BJ (cell line): ENCODE measurements around the gene MTARC2. TPM values are rescaled to one million over a fixed set of nuclear protein-coding genes. Genes with fewer than 3 reads are reported as not detected.
"Not testable (repeated sequence)": the region's sequence is repeated elsewhere in the genome, so short reads cannot be mapped to it uniquely, and the experiment has no call there.

Experiments
- CTCF ChIA-PET: fragments of 350-600 bp; formaldehyde crosslinking; extraction: SDS; loops from one replicate; lab custom pipeline; 2021; ENCODE audit warnings: antibody characterized with exemption, inconsistent platforms; lab: Yijun Ruan, JAX
- POLR2A ChIA-PET: fragments of 300-600 bp; sonication (Branson Sonifier 250); formaldehyde crosslinking; extraction: SDS; loops from one replicate; lab custom pipeline; 2021; ENCODE audit warnings: antibody characterized with exemption; lab: Charles Lee
- DNase-seq: peaks from one replicate; pipeline ENCODE4 v3.0.0-alpha.2; 2011; ENCODE audit warnings: low read depth
- H3K27me3 ChIP-seq: 2 replicates; pipeline ENCODE4 v1.6.0; 2011; ENCODE audit warnings: low read length; ENCODE audit not compliant: control insufficient read depth, insufficient read depth
- H3K36me3 ChIP-seq: 2 replicates; pipeline ENCODE4 v1.5.1; 2011; ENCODE audit warnings: low read length; ENCODE audit not compliant: control insufficient read depth, insufficient read depth
- H3K4me3 ChIP-seq: 2 replicates; pipeline ENCODE4 v1.5.1; 2011; ENCODE audit warnings: low read depth, mild to moderate bottlenecking, control low read depth, low read length
- CTCF ChIP-seq: IDR thresholded peaks from 2 replicates; pipeline ENCODE4 v1.5.1; 2011; ENCODE audit warnings: low read depth, mild to moderate bottlenecking, control low read depth, inconsistent platforms, low read length, moderate library complexity; ENCODE audit not compliant: insufficient read depth
- polyA plus RNA-seq: library from polyadenylated mRNA; depleted of rRNA; stranded (reverse); fragments of >200 nt; gene quantifications from 2 replicates; pipeline ENCODE4 v1.2.3, GENCODE V29; 2011

MTARC2 gene
- polyA plus RNA-seq, 1 experiment, result 5.7 TPM

DNA sequence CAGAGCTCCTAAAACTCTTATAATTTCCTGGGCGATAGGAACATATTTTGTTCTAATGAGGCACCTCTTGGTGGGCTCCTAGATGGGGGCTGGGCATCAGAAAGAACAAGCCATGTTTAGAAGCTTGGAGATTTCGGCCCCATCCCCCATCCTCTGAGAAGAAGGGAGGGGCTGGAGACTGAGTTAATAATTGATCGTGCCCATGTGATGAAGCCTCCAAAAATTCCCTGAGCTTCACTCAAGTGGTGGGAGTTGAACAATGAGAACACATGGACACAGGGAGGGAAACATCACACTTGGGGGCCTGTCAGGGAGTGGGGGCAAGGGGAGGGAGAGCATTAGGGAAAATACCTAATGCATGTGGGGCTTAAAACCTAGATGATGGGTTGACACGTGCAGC is 39.9 kb upstream of the MTARC2 start:
- CTCF ChIA-PET, result interaction anchor here (1.0 kb wide), 1 partner anchor 17 kb away, joined by 3 read pairs; no protein-coding TSS in a partner anchor
- no peak for DNase-seq
- POLR2A ChIA-PET, result no interaction called here
- Histone ChIP-seq H3K27me3 (no peaks in the 10 kb centered on the region), H3K36me3 (no peaks in the 10 kb centered on the region), H3K4me3 (no peak overlapping the region)
- no peak for TF ChIP-seq CTCF

GRCh38 chr1:220708936-220709801 is 39.0 kb upstream of the MTARC2 start:
- no peak for DNase-seq
- H3K36me3 ChIP-seq, result no peaks in the 10 kb centered on the region
- CTCF ChIA-PET, result interaction anchor here (1.0 kb wide), 1 partner anchor 18 kb away, joined by 3 read pairs; no protein-coding TSS in a partner anchor

DNA sequence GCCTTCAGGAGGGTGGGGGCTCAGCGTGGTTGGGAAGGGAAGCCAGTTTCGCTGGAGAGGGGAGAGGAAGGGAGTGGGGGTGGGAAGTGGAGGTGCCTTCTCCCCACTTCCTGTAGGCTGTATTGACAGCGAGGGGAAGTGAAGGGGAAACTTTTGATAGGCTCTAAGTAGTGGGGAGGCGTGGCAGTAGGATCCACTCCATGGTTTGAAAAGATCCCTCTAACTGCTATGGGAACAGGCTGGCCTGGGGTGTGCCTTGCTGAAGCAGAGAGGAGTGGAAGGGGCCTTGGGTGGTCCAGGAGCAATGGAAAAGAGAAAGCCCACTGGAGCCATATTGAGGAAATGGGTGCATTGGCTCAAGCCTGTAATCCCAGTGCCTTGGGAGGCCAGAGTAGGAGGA is 37.8 kb upstream of the MTARC2 start:
- ChIA-PET CTCF (no interaction called here), POLR2A (no interaction called here)
- Histone ChIP-seq H3K36me3 (no peaks in the 10 kb centered on the region), H3K4me3 (no peak overlapping the region), H3K27me3 (no peaks in the 10 kb centered on the region)
- TF ChIP-seq CTCF, result no peak
- no peak for DNase-seq

More at GRCh38 chr1:220708936-220709801, 39.0 kb upstream of the MTARC2 start:
- no peak for TF ChIP-seq CTCF
- Histone ChIP-seq H3K4me3 (no peak overlapping the region), H3K27me3 (no peaks in the 10 kb centered on the region)
- POLR2A ChIA-PET, result no interaction called here

GRCh38 chr1:220711056-220711809 is 36.9 kb upstream of the MTARC2 start:
- ChIA-PET CTCF (interaction anchor here (0.6 kb wide), 1 partner anchor 65 kb away, joined by 3 read pairs; no protein-coding TSS in a partner anchor), POLR2A (no interaction called here)
- H3K4me3 ChIP-seq, result no peak overlapping the region
- no peak for TF ChIP-seq CTCF
- H3K27me3 ChIP-seq, result no peaks in the 10 kb centered on the region
- no peak for DNase-seq
- no peaks in the 10 kb centered on the region for H3K36me3 ChIP-seq

GRCh38 chr1:220715986-220716385 is 32.1 kb upstream of the MTARC2 start:
- DNase-seq, CTCF ChIA-PET, H3K27me3 ChIP-seq, H3K36me3 ChIP-seq, H3K4me3 ChIP-seq, POLR2A ChIA-PET: not testable (repeated sequence)
